Activated gamma-delta T cell treated with Interleukin-2 at 50 U/mL for 16 hours (primary cell): ENCODE data around the gene DCTN2.
A peak's percentile ranks its signal among the peaks of the same experiment; 100 is the strongest.
"Not testable (repeated sequence)": the region's sequence is repeated elsewhere in the genome, so short reads cannot be mapped to it uniquely, and the experiment has no call there.

ENCODE experiments used
- DNase-seq: peaks from one replicate; pipeline ENCODE4 v3.0.0-alpha.2; 2020

The DCTN2 gene

DNA sequence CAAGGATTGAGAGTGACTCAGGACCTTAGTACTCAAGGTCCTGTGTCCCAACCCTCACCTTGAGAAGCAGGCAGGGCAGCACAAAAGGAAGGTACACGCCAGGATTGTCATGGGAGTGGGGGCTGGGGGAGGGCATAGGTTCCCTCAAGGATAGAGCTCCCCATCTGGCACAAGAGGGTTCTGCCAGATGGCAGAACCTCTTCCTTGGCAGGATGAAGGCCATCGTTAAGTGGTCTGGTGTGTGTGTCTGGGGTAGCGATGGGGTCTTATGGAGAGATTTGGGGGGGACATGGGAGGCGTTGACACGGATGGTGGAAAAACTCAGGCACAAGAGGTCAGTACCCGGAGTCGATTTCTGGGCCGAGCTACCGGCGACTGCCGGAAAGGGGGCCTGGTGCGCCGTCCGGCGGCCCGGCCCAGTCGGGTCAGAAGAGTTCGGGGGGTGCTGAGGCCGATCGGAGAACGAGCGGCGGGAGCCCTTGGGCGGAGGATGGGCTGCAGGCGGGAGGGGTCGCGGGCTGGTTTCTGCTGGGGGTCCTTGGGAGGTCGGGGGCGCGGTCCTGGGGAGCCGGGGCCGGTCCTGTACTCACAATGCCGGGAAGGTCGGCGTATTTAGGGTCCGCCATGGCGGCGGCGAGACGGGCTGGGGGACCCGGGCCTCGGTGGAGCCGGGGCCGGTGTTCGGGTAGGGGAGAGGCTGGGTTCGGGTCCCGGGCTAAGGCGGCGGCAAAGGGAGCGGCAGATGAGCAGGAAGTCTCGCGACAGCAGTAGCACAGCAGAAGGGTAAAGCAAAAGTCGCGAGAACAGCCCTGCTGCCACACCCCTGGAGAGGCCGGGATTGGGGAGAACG, at the start of gene DCTN2:
Gene DCTN2 (minus strand): TSS at position 755 of the 850 bp plus-strand sequence. CDS start 129 bp downstream, at position 626.
- DNase-seq, result peak; percentile 89

DNA sequence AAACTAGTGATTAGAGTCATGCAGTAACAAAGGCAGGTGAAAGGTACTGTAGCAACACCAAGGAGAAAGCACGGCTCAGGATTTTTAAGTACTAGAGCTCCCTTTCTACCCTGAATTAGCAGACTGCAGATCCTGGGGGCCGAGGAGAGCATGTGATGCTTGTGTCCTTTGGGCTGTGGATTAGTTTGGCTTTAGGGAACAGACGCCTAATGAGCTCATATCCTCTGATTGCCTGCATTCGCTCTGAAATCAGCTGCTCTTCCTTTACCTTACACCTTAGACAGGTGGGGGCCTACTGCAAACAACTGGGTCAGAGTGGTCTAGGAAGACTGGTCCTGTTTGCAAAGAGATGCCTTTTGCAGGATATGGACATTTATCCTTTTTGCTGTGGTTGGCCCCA, 46.2 kb upstream of the DCTN2 start:
- no peak for DNase-seq

DNA sequence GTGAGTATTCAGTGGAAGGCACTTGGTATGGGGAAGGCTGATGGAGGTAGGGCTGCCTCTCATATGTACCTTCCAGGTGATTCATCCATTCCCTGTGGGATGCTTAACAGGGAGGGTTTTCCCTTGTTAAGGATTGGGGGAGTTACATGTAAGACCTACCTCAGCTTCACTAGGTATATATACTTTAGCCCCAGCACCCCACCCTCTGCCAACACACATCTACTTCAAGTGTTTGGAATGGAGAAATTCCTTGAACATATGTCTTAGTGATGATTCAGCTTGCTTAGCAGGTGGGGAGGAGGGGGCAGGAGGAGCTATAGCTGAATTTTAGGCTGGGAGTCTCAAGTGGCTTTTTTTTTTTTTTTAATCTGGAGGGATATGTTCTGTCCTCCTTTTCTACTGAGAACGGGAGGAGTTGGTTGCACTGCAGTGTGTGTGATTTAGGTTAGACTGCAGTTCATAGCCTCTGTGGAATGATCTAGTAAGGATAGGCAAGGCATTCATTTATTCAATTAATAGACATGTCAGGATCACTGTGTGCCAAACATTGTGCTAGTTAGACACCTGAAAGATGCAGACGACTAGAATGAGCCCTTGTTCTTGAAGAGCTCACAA, 45.7 kb upstream of the DCTN2 start:
- no peak for DNase-seq

DNA sequence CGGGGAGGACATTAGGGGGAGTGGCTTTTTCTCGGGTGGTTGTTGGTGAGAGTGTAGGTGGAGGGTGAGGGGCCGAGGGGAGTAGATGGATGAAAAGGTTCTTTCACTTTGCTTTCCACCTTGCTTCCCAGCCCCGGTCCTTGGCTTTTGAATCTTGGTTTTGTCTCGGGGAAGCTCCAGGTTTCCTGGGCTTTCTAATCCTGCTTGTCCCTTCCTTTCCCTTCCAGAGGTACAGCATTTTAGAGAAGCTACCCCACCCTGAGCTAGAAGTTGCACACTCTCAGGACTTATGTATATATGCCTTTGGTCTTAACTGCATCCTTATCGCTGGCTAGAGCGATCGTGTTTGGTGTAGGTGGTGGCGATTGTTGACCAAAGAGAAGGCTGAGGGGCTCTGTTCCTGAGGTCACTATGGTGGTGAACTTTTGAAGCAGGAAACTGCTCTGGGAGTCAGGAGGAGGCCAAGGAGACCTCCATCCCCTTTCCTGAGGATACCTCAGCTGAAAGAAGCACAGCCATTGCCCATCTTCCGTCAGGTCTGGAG, 44.9 kb upstream of the DCTN2 start:
- DNase-seq, result no peak

DNA sequence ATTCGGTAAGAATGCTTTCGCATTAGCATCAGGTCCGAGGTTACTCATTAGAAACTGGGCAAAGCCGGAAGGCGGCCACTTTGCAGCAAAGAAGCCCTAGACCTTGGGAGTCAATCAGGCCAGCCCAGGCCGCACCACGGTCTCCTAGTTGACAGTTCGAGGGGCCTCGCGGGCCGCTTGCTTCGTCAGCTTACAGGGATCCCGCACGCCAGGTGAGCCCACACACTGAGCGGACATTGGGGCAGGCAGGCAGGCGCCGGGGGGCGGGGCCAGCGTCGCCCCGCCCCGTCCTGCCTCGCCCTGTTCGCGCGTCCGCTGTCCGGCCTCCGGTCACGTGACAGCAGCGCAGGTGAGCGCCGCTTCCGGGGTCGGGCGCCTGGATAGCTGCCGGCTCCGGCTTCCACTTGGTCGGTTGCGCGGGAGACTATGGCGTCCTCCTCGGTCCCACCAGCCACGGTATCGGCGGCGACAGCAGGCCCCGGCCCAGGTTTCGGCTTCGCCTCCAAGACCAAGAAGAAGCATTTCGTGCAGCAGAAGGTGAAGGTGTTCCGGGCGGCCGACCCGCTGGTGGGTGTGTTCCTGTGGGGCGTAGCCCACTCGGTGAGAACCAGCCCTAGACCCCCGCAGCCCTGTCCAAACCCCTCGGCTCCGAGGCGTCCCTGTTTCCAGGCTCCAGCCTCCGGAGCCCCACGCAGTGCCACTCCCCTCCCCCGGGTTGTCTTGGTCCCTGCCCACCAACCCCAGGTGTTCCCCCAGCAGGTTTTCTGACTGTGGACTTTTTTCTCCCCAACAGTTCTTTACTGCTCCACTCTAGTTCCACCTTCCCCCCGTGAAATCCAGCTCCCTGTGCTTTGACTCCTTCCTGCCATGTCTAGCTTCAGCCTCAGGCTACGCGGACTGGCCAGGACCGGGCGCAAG, 44.1 kb upstream of the DCTN2 start, which contains the start of gene PIP4K2C:
Gene PIP4K2C (plus strand): TSS at position 329 of the 918 bp plus-strand sequence. CDS start 98 bp downstream, at position 427.
- DNase-seq, result peak; percentile 74

DNA sequence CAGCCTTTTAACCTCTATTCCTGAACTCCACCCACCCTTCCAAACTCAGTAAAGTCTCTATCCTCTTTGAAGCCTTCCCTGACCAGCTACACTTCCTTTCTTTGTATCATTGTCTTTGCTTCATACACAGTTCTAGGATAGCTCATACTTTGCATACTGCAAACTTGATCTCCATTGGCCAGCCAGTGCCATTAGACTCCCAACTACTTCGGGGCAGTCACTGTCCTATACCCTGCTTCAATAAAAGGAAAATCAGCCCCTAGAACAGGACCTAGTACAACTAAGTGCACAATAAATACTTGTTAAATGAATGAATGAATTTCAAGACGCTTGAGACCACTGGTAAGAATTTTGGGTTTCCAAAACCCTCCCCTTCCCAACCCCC, 43.5 kb upstream of the DCTN2 start:
- no peak for DNase-seq

DNA sequence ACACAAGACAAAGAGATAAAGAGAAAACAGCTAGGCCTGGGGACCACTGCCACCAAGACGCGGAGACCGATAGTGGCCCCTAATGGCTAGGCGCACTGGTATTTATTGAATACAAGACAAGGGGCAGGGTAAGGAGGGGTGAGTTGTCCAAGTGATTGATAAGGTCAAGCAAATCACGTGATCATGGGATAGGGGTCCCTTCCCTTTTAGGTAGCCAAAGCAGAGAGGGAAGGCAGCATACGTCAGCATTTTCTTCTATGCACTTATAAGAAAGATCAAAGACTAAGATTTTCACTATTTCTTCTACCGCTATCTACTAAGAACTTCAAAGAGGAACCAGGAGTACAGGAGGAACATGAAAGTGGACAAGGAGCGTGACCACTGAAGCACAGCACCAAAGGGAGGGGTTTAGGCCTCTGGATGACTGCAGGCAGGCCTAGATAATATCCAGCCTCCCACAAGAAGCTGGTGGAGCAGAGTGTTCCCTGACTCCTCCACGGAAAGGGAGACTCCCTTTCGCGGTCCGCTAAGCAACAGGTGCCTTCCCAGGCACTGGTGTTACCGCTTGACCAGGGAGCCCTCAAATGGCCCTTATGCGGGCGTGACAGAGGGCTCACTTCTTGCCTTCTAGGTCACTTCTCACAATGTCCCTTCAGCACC, 42.1 kb upstream of the DCTN2 start:
- not testable (repeated sequence) for DNase-seq

DNA sequence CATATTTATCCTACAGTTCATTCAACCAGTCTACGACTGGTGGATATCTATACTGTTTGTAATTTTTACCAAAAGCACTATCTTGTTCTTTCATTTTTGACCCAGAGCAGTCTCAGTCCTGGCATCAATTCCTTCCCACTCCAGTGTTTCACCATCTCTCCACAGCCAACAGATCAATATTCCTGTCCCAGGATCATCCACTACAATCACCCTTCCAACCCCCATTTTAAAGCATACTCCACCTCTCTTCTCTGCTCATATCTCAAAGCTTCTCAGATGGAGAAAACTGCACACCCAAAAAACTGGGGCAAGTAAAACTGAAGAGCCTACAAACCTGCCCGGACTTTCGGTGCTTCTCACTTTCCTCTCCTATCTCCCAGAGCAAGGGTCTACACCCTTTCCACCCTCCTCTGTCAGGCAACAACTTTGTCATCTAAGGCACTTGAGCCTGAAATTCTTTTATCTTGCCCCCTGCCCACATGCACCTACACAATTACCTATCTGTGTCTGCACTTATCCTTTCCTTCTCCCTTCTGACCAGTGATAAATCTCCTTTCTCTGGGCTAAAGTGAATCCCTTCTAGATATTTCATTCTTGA, 39.9 kb upstream of the DCTN2 start:
- DNase-seq, result no peak

DNA sequence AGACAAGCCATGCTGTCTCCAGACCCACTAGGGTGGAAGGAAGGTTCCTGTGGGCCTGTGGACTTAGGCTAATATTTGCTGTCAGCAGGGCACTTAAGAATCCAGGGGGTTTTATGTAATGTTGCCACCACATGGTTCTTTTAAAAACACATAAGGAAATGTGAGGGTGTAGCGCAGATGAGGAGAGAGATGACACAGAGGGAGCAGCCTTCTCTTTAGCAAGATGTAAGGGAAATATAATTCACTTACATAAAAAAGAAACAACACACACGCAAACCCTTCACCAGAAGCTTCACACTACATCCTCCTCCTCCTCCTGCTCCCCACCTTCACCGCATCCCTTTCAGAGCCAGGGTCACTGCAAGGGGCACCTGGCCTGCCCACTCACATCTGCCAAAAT, 39.1 kb upstream of the DCTN2 start:
- no peak for DNase-seq

DNA sequence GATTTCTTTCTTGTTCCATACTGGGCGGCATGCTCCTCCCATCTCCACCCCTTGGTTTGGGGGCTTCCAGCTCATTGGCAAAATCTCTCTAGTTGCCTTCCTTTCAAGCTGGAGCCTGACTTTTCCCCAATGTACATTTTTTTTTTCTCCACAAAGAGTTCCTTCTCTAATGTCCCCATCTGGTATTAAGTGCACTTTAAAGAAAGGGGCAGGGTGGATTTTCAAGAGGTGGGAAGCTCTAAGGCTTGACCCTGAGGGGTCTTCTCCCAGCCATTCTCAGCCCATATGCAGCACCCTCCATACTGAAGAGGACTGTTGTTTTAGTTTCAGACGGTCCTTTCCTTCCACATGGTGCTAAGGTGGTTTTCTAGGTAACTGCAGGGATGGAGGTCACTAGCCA, 38.2 kb upstream of the DCTN2 start:
- DNase-seq, result no peak

DNA sequence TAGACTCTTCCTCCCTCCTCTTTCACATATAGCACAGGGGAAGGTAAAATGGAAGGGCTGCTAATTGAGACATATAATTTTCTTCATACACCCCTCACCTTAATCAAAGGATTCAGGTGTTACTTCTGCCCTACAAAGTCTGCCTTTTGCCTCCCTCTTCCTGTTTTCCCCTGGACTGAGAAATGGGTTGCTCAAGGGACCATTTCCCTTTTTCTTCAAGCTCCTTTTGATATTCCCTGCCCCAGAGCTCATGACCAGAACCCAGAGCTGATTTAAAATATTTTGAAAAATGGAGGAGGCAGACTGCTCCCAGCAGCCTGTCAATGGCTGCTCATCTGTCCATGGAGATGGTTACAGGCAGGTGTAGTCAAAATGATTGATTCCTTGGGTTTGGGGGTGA, 37.7 kb upstream of the DCTN2 start:
- DNase-seq, result no peak

DNA sequence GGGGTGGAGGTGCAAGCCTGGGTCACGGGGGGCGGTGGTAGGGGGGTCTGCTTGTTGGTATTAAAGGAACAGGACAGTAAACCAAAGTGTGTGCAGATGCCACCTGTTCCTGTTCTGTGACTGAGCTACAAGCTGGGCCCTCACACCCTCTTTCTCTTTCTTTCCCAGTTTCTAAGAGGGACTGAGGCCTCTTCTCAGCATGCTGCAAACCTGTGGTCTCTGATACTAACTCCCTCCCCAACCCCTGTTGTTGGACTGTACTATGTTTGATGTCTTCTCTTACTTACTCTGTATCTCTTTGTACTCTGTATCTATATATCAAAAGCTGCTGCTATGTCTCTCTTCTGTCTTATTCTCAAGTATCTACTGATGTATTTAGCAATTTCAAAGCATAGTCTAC, 37.1 kb upstream of the DCTN2 start:
- no peak for DNase-seq

DNA sequence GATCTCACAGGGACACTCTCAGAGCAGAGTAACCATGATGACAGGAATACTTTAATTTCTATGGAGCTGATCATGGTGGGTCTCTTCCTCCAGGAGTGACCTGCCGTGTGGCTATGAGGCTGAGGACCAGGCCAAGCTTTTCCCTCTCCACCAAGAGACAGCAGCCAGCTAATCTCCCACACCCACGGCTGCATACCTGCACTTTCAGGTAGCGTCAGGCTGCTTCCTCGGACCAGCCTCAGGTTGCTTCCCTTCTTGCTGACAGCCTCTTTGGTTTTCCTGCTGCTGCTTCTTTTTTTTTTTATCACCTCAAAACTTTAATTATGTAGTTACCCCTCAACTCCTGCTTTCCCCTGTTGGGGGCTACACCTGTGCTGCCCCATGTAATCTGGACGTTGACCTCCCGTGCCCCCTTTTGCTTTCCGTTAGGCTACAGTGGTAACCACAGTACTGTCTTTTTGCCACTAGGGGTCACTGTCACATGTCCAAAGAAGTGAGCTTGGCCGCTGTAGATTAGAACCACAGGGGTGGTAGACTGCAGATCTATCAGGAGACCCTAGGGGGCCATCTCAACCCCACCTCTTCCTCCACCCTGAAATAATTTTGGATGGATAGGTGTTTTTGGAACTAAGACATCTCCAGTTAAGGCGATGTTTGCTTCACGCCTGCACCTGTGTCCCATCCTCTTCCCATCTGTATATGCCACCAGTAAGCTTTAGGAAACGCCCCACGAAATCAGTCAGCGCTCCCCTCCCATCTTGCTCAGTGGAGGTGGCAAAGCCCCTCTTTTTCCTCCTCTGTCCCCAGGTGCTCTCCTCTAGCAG, 36.2 kb upstream of the DCTN2 start:
- DNase-seq, result peak; percentile 71

DNA sequence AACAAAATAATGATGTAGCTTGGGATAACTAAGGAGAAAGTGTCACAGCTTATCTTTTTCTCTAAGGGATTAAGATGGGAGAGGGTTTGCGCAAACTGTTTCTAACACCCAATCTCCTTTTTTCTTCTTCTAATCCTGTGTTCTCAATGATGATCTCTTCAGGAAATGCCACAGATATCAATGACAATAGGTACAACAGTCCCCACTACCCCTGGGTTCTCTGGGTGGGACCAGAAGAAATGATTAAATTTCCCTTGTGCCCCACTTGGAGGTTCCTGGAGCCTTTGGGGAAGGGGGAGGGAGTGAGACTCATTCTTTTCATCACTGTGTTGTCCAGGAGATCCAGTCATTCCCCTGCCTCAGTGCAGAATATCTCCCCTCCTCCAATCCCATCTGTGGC, 35.4 kb upstream of the DCTN2 start:
- DNase-seq, result no peak

DNA sequence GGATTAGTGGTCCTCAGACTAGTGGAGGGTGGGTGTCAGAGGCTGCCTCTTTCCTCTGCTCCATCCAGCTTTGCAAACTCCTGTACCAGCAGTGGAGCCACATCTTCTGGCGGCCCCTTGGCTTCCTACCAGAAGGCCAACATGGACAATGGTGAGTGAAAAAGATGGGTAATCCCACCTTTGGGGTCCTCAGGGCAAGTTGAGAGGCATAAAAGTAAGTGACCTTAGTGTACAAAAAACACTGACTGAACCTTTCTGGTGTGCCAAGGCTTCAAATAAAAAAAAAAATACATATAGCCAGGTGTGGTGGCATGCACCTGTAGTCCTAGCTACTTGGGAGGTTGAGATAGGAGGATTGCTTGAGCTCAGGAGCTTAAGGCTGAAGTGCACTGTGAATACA, 34.8 kb upstream of the DCTN2 start:
- DNase-seq, result no peak

DNA sequence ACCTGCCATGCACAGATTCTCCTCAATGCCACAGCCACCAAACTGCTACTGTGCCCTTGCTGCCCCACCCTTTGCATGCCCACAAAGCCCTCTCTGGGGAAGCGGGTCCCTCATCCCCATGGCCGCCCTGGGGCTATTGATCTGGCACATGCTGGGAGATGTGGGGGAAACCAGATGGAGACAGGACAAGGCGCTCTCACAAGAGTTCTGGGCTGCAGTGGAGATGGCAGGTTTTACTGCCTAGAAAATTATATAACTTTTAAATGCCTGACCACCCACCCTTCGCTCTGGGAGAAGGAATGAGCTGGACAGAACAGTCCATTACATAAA, 33.4 kb upstream of the DCTN2 start:
- DNase-seq, result no peak

DNA sequence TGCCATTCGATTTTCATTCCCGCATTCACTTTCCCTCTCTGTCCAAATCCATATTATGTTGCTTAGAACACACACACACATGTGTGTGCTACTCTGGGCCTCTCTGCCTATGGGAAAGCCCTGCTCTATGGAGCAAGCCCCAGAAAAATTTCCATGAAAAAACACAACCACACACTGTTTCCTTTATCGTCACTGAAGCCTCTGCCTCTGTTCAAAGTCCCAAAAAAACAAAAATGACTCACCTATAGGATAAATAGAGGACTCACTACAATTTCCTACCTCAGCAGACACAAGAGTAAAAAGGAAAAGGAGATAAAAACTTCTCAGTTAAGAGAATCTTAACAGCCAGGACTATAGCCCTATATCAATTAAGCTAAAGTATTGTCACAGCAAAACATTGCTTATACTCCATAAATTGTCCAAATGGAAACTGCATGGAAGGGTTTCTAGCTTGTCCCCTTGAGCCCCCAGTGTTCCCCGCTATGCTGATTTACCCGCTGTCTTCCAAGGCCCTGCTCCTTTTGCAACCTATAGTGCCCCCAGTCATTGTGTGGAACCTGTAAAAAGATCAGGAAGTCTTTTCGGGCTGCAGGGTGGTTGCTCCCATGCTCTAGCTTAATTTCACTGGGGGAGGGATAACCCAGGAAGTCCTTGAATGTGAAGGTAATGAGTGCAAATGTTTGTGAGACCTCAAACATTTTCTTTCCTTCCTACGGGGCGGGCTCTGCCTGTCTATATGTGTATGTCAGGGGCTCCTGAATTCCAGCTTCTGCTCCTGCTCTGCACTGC, 32.9 kb upstream of the DCTN2 start:
- no peak for DNase-seq

DNA sequence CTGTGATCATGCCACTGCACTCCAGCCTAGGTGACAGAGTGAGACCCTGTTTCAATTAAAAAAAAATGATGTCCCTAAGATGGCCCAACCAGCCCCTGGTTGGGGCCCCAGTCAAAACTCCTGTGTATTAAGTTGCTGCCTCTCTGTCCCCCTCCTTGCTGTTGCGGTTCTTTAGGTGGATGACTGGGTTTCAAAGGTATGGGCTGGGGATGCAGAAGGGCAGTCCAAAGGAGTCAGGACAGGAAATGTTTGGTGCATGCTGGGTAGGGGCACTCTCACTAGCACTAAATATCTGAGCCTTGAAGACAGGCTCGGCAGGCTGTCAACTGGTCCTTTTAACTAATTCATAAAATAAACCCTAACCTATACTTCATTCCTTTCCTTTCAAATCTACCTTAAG, 32.0 kb upstream of the DCTN2 start:
- DNase-seq, result no peak

DNA sequence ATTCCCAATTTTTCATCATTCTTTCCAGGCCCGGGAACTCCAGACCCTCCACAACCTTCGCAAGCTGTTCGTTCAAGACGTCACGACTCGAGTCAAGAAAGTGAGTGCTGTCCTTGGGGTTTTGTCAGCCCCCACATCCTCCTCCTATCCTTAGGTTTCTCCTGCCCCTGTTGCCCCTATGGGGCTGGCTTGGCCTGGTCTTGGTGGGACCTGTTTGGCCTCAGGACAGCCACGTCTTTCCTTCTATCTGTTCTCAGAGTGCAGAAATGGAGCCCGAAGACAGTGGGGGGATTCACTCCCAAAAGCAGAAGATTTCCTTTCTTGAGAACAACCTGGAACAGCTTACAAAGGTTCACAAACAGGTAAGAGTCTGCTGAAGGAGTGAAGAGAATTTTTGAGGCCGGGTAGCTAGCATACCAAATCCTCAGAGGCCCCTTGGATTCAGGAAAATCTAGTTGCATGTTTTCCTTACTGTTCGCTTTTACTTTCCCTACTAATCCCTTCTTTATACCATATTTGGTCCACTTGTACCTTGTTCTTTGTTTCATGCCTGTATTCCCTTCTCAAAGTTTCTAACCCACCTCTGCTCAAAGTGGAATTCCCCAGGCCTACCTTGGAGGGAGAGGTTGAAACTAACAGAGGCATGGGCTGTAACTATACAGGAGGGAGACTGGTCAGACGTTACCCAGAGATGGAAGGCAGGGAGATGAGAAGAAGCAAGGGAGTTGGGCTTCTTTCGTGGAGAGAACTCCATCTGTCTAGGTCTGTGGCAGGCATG, 31.2 kb upstream of the DCTN2 start:
- no peak for DNase-seq
